Activated naive CD4-positive, alpha-beta T cell treated with anti-CD3 and anti-CD28 coated beads, Interleukin-2, amount 50 U/mL, for 16 hours (primary cell): ENCODE measurements around the gene PDP2.
A peak's percentile ranks its signal among the peaks of the same experiment; 100 is the strongest.

Source experiments
- DNase-seq: peaks from one replicate; pipeline ENCODE4 v3.0.0-alpha.2; 2020

Gene PDP2

GRCh38 chr16:66904846-66905632 is 24.7 kb downstream of the PDP2 start:
- DNase-seq: no peak

GRCh38 chr16:66905633-66906539 is 25.6 kb downstream of the PDP2 start:
- DNase-seq: peak; percentile 46

- DNase-seq: no peak
Measured at GRCh38 chr16:66906916-66907836, 26.9 kb downstream of the PDP2 start.

- DNase-seq: no peak
Measured at GRCh38 chr16:66908116-66908515, 27.8 kb downstream of the PDP2 start.

GRCh38 chr16:66908762-66909559 is 28.6 kb downstream of the PDP2 start:
- DNase-seq: no peak

GRCh38 chr16:66910175-66910940 is 30.0 kb downstream of the PDP2 start:
- DNase-seq: no peak

- DNase-seq: no peak
Measured at GRCh38 chr16:66911112-66911511, 30.8 kb downstream of the PDP2 start.

- DNase-seq: no peak
Measured at GRCh38 chr16:66911801-66912200, 31.5 kb downstream of the PDP2 start.

GRCh38 chr16:66913081-66913480 is 32.8 kb downstream of the PDP2 start:
- no peak for DNase-seq

- no peak for DNase-seq
Measured at GRCh38 chr16:66913711-66914110, 33.4 kb downstream of the PDP2 start.

GRCh38 chr16:66914541-66914940 is 34.2 kb downstream of the PDP2 start:
- DNase-seq: no peak

- no peak for DNase-seq
Measured at GRCh38 chr16:66915041-66915440, 34.7 kb downstream of the PDP2 start.

- no peak for DNase-seq
Measured at GRCh38 chr16:66916518-66916917, 36.2 kb downstream of the PDP2 start.

GRCh38 chr16:66917741-66918140 is 37.4 kb downstream of the PDP2 start:
- no peak for DNase-seq

GRCh38 chr16:66918355-66918754 is 38.0 kb downstream of the PDP2 start:
- no peak for DNase-seq

GRCh38 chr16:66918803-66919568 is 38.7 kb downstream of the PDP2 start, which contains the start of gene CDH16:
Gene CDH16, minus strand, starts transcription at chr16:66918885. Its CDS starts 820 bp downstream, at chr16:66918065.
- no peak for DNase-seq

- DNase-seq: no peak
Measured at GRCh38 chr16:66919569-66920298, 39.4 kb downstream of the PDP2 start.

- DNase-seq: no peak
Measured at GRCh38 chr16:66920299-66920590, 39.9 kb downstream of the PDP2 start.

GRCh38 chr16:66920924-66921680 is 40.8 kb downstream of the PDP2 start:
- no peak for DNase-seq
